ENCODE measurements around the gene MRPS18A. TPM values are rescaled to one million over a fixed set of nuclear protein-coding genes. Genes with fewer than 3 reads are reported as not detected.

MRPS18A gene
- total RNA-seq, 1 donor from 2014 or later: 31.9 TPM

DNA sequence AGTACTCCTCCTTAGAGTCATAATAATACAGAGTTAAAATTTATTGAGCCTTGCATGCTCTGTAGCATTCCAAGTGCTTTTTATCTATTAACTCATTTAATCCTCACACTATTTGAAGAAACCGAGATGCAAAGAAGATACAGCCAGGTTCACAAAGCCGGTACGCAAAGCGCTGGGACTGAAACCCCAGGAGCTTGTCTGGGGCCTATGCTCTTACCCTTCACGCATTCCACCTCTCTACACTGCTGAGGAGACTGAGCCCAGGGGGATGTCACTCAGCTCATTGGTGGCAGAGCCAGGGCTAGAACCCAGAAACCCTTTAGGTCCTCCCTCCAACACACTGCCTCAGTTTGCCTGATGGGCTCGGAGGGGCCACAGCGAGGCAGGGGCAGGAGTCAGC lies 19.7 kb upstream of the MRPS18A start:
- no peak for DNase-seq (ENCODE audit: extremely low spot score in 2 of 2)
- intact Hi-C loops (cut with DNase I): no loop called here
- H3K9me3 ChIP-seq: no peaks in the 10 kb centered on the region
- H3K27ac ChIP-seq: peak overlapping the region; percentile 86
- H3K36me3 ChIP-seq: no peaks in the 10 kb centered on the region
- H3K4me1 ChIP-seq: peaks cover 68% of the 10 kb centered on the region
- TF ChIP-seq, protein P1, sequence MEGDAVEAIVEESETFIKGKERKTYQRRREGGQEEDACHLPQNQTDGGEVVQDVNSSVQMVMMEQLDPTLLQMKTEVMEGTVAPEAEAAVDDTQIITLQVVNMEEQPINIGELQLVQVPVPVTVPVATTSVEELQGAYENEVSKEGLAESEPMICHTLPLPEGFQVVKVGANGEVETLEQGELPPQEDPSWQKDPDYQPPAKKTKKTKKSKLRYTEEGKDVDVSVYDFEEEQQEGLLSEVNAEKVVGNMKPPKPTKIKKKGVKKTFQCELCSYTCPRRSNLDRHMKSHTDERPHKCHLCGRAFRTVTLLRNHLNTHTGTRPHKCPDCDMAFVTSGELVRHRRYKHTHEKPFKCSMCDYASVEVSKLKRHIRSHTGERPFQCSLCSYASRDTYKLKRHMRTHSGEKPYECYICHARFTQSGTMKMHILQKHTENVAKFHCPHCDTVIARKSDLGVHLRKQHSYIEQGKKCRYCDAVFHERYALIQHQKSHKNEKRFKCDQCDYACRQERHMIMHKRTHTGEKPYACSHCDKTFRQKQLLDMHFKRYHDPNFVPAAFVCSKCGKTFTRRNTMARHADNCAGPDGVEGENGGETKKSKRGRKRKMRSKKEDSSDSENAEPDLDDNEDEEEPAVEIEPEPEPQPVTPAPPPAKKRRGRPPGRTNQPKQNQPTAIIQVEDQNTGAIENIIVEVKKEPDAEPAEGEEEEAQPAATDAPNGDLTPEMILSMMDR (IDR thresholded peaks at IDR 0.05): no peak
- no peak for TF ChIP-seq POLR2A (IDR thresholded peaks at IDR 0.05)
- no peak for TF ChIP-seq POLR2AphosphoS5 (IDR thresholded peaks at IDR 0.05; ENCODE audit: insufficient read depth in 1 of 2, low read depth in 1 of 2)
- H3K4me3 ChIP-seq: no peak overlapping the region
- no peaks in the 10 kb centered on the region for H3K27me3 ChIP-seq

DNA sequence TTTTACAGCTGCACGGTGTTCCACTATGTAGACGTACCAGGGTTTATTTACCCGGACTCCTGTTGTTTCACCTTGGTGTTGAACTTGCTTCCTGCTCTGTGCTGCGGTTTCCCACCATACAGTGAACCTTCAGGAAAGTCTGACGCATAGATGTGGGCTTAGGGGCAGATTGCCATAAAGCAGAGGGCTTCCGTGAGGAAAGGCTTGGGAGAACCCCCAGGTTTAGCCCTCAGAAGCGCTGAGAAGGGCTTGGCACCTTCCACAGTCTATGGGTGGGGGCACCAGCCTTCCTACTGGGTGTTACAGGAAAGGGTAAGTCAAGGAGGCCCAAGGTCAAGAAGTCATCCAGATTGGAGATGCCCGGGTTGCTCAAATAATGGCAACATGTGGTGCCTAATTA lies 19.2 kb upstream of the MRPS18A start:
- Histone ChIP-seq H3K4me1 (peaks cover 73% of the 10 kb centered on the region), H3K27ac (peak overlapping the region; percentile 86), H3K36me3 (no peaks in the 10 kb centered on the region), H3K4me3 (no peak overlapping the region), H3K9me3 (no peaks in the 10 kb centered on the region), H3K27me3 (no peaks in the 10 kb centered on the region)
- TF ChIP-seq, protein P1 (IDR thresholded peaks at IDR 0.05): no peak
- TF ChIP-seq POLR2AphosphoS5 (IDR thresholded peaks at IDR 0.05; ENCODE audit: insufficient read depth in 1 of 2, low read depth in 1 of 2): peak in 1 of 2 donors; percentile 21
- intact Hi-C loops (cut with DNase I): no loop called here
- DNase-seq (ENCODE audit: extremely low spot score in 2 of 2): no peak

DNA sequence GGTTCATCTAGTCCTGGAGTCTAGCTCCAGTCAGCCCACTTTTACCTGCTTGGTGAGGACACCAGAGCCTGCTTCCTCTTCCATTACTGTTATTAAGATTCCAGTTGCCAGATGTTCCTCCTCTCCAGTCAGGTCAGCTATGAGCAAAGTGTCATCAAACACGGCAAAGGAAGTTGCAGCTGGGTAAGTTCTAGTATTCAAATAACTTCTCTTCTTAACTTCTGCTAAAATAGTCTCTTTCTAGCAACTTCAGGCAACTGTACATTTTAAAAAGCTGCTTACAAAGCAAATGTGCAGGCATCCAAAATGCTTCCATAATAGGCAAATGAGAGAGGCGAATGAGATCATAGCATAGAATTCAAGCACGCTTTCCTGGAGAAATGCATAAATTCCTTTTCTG lies 18.4 kb upstream of the MRPS18A start:
- peaks cover 80% of the 10 kb centered on the region for H3K4me1 ChIP-seq
- H3K4me3 ChIP-seq: no peak overlapping the region
- TF ChIP-seq, protein P1 (IDR thresholded peaks at IDR 0.05): no peak
- TF ChIP-seq POLR2AphosphoS5 (IDR thresholded peaks at IDR 0.05; ENCODE audit: insufficient read depth in 1 of 2, low read depth in 1 of 2) (no peak), POLR2A (IDR thresholded peaks at IDR 0.05) (no peak)
- no peaks in the 10 kb centered on the region for H3K36me3 ChIP-seq
- no peak for DNase-seq (ENCODE audit: extremely low spot score in 2 of 2)
- intact Hi-C loops (cut with DNase I): no loop called here
- H3K27me3 ChIP-seq: no peaks in the 10 kb centered on the region
- H3K9me3 ChIP-seq: no peaks in the 10 kb centered on the region
- peak overlapping the region; percentile 86 for H3K27ac ChIP-seq

DNA sequence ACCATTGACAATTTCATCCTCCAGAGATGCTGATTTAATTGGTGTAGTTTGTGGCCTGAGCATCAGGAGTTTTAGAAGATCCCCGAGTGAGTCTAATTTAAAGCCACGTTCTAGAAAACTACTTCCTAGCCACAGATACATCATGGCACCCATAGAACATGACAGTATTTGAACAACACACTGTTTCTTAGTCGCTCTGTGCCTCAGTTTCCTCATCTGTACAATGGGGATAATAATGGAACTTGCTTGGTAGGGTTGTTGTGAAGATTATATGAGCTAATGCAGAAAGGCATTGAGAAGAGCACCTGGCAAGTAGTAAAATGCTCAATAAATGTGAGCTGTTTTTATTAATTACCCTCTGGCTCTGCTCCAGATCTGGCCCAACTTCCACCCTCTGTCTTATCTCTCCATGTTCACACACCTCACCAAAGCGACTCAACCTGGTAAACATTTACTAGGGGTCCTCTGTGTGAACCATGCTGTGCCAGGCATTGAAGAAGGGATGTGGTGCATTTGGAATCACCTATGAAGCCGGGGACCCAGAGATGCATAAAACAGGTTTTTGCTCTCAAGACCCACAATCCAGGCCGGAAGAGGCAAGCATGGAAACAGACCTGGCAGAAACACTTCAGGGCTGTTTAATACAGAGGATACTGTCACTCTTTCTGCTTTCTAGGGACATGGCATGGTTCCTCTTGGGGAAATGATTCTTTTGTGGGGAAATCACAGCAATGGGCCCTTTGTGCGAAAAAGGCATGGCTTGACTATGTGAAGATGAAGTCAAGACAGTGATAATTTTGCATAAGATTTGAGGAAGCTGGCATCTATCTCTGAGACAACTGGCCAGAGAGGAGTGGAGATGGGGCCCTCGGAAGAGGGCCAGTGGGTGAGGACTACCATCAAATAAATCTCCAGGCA lies 16.2 kb upstream of the MRPS18A start:
- no peaks in the 10 kb centered on the region for H3K36me3 ChIP-seq
- H3K4me3 ChIP-seq: no peak overlapping the region
- no peaks in the 10 kb centered on the region for H3K27me3 ChIP-seq
- H3K9me3 ChIP-seq: no peaks in the 10 kb centered on the region
- H3K27ac ChIP-seq: peak overlapping the region; percentile 86
- intact Hi-C loops (cut with DNase I): no loop called here
- H3K4me1 ChIP-seq: peaks cover 86% of the 10 kb centered on the region
- TF ChIP-seq POLR2AphosphoS5 (IDR thresholded peaks at IDR 0.05; ENCODE audit: insufficient read depth in 1 of 2, low read depth in 1 of 2) (no peak), POLR2A (IDR thresholded peaks at IDR 0.05) (no peak)
- TF ChIP-seq, protein P1 (IDR thresholded peaks at IDR 0.05): no peak
- DNase-seq (ENCODE audit: extremely low spot score in 2 of 2): no peak

Data from vagina (tissue), 2 donors.